Femur (tissue), 1 donor: ENCODE data around the gene AQP4.

ENCODE experiments used
- DNase-seq: peaks from one replicate; pipeline ENCODE4 v3.0.0-alpha.2; 2017

The AQP4 gene

DNA sequence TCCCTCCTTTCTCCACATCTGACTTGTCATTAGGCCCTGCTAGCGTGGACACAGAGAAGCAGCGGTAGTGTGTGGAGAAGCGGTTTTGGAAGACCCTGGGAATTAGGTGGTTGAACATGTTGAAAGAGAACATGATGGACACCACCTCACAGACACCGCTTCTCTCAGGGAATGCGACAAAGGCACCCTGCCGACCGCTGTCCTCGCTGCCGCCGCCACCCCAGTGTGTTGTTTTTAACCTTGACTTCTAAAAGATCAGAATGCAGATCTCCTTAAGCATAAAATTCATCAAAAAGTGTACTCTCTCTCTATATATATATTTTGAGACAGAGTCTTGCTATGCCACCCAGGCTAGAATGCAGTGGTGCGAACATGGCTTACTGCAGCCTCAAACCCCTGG lies 33.2 kb downstream of the AQP4 start:
- no peak for DNase-seq

DNA sequence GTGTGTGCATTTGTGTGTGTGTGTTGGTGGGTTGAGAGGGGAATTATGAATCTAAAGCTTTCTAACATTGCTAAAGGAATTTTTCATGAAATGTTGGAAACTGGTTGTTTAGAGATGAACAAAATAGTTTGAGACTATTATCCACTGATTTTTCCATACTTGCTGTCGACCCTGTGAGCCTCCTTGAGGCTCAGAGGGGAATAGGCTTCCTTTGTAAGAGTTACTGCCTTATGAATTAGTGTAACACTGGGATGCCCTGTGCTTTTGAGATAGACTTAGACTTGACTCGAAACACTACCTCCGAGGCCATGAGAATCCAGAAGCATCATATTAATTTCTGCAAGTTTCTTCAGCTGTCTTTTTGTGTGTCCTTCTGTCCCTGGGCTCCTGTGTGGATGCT lies 37.9 kb downstream of the AQP4 start:
- no peak for DNase-seq

DNA sequence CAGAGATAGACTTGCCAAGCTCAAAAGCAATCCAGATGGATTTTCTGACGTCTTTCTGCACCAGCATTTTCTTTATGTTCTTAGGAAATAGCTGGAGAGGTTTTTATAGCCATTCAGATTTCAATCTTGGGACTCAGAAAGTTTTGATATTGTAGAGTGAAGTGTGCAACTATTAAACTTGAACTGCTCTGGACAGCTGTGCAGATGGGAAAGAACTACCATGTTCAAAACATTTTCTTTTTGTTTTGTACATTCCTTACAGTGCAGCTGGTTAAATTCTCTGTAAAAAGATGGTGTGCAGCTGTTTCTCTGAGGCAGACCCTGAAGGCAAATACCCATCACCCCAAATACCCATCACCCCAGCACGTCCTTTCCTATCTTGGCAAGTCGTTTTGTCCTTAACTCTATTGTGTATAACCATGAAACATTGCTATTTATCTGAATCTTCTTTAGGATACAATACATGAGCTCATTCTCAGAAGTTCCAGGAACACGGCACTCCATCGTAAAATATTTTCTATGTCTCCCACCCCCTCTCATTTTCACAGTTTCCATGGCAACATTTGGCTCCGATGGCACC lies 38.8 kb downstream of the AQP4 start:
- no peak for DNase-seq

DNA sequence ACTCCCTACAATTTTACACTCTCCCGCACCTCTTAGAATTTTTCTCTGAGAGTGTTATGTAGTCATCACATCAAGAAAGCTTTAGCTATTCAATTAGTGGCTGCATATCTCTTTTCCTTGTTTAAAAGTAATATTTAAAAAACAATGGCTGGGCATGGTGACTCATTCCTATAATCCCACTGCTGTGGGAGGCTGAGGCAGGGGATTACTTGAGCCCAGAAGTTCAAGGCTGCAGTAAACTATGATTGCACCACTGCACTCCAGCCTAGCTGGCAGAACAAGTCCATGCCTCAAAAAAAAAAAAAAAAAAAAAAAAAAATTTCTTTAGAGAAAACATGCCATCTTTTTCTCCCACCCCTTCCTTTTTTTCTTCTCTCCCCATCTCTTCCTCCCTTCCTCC lies 44.3 kb downstream of the AQP4 start:
- DNase-seq: no peak

DNA sequence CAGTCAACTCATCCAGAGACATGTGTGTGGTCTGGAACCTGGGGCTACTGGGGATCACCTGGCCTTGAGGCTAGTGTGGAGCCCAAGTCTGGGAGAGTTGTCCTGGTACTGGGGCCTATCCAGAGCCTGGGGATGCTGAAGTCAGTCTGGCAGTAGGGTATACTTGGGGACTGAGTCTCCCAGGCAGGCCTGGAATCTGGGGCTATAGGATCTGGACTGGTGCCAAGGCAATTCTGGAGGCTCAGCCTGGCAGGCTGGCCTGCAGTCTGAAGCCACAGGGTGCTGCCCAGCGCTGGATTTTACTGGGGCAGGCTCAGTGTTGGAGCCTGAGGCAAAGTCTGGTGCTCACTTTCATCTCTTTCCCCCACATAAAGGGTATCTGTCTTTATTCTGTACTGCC lies 46.5 kb downstream of the AQP4 start:
- DNase-seq: no peak

DNA sequence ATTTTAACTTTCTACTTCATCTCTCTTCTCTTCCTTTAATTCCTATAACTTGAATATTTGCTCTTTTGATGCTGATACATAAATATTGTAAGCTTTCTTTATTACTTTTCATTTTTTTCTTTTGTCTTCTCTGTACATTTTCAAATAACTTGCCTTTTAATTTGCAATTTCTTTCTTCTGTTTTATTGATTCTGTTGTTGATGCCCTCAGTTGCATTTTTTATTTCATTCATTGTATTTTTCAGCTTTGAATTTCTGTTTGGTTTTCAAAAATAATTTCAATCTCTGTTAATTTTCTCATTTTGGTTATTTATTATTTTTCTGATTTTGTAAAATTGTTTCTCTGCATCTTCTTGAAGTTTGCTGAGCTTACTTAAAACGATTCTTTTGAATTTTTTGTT lies 47.0 kb downstream of the AQP4 start:
- no peak for DNase-seq

DNA sequence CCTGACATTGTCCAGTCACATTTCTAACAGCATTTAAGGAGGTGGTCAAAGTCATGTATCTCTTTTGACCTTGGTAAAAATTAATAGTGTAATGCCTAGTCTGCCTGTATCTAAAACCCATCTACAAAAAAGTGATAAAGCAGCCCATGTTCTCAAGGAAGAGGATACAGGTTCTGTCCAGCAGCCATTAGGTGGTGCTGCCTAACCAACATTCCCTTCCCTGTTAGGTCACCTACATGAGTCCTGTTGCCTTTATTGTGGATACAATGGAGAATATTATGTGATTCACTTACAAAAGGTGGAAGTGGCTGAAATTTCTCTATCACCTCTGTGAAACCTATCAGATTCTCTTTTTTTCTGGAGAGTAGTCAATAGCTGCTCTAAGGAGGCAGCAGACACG lies 52.5 kb downstream of the AQP4 start:
- DNase-seq: peak; percentile 37

DNA sequence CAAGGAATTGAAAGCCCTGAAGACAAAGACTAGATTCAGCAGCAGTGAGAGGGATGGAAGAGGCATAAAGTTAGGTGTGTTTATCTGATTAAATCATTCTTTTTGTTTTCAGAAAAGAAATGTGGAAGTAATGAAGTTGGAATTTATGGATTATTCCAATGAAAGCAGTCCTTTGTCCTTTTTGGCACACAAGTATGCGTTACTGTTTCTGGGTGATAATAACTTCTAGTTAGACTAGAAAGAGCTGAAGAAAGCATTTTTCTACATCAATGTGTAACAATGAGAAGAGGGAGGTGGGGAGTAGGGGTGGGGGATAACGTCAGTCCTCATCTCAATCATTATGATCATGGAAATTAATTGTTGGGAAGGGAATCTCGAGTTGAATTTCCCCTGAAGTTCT lies 53.0 kb downstream of the AQP4 start:
- no peak for DNase-seq

DNA sequence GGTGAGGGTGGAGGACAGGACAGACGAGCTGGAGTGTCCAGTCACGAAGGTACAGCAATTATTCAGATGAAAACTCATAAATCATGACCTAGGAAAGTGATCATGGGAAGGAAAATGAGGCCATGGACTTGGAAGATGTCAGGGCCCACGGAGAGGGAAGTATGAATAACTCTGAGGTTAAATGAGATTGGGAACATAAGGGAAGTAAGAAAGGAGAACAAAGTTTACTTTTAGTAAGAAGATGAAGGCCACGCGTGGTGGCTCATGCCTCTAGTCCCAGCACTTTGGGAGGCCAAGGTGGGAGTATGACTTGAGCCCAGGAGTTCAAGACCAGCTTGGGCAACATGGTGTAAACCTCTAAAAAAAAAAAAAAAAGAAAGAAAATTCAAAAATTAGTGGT lies 56.2 kb downstream of the AQP4 start:
- no peak for DNase-seq

DNA sequence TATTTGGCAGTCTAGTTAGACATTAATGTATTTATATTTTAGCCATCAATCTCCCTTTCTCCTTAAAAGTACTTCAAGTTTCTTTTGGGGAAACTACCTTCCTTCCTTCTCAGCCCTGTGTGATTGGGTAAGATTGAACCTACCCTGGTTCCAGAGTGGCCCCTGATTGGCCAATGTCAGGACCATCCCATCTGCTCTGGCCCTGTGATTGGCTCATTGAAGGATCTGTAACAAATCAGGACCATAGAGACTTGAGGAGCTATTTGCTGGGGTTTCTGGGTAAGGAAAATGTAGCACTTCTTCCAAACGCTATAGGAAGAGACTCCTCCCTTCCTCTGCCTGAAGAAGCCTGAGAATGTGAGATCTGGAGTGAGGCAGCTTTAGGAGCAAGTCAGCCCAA lies 59.3 kb downstream of the AQP4 start:
- no peak for DNase-seq

DNA sequence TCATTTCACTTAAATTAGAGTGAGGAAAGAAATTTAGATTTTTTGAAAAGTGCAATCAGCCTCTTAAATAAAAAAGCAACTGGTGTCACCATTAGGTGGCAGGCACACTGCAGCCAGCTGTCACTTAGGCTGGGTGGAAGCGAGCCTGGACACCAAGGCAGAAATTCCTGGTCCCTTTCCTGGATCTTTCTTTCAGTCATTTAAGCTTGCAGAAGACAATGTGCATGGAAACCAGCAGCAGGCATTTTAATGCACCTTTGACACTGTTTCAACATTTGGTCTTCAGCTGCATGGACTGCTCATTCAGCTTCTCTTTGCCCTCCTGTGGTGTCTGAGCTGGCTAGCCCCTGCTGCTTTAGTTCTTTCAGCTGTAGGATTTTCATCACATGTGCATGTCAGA lies 61.0 kb downstream of the AQP4 start:
- peak; percentile 33 for DNase-seq

DNA sequence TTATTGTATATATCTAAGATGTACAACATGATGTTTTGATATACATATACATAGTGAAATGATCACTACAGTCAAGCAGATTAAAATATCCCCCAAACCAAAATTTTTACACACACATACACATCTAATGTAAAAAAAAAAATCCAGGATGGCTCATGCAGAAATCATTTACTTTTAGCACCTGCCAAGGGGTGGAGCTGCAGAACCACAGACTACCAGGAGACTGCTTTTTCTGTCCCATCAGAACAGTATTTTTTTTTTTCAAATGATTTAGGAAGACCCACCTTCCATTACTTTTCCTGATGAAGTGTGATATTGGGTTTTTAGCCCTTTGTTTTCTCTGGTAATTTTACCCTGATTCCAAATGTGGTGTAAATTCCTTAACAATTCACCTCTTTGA lies 61.9 kb downstream of the AQP4 start:
- no peak for DNase-seq

DNA sequence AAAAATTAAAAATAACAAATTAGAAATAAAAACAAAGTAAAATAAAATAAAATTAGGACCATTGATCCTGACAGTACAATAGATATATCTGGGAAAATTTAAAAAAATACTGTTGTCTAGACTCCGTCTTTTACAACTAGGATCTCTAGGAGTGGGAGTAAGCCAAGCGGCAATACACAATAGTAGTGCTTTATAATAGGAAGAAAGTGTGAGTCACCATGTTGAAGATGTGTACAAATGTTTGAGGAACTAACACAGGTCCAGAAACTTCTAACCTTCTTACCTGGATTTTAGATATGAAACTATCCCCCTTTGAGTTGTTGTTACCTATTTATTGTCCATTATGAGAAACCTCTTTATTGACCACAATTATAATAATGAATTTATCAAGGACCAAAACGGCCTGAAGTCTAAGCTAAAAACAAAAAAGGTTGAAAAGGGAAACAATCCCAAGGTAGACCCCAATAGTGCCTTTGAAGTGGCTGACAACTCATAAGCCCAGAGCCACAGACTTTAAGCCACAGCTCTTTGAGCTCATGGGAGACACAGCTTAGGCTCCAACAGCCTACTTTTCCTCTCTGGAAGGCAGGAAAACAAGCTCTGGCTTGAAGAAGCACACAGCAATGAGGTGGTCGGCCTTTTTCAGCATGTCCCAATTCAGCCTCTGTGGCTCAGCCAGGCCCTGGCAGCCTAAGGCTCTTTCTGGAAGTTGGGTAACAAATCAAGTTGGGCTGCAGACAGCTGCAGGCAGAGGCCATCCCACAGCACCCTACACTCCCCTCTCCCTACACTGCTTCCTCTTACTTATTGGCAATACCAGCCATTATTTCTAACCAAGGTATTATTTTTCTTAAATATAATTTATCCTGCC lies 62.9 kb downstream of the AQP4 start:
- no peak for DNase-seq
